Renal cortical epithelial cell (primary cell): Measurements from ENCODE around the gene CAPN7. TPM values are rescaled to one million over a fixed set of nuclear protein-coding genes. Genes with fewer than 3 reads are reported as not detected.
A peak's percentile ranks its signal among the peaks of the same experiment; 100 is the strongest.

Source experiments
- DNase-seq: peaks from one replicate; pipeline ENCODE4 v3.0.0-alpha.2; 2011; ENCODE audit warnings: low read depth
- total RNA-seq: library from RNA; depleted of rRNA; stranded (reverse); fragments of >200 nt; gene quantifications from 2 replicates; pipeline ENCODE4 v1.2.3, GENCODE V29; 2014

The CAPN7 gene
- total RNA-seq, 1 donor from 2014 or later, result 46.8 TPM

- peak; percentile 31 for DNase-seq
These were observed 70.1 kb downstream of the CAPN7 start for GRCh38 chr3:15276028-15276724.

- DNase-seq, result no peak
These were observed 71.9 kb downstream of the CAPN7 start for GRCh38 chr3:15277861-15278500.

- DNase-seq, result no peak
These were observed 73.2 kb downstream of the CAPN7 start for GRCh38 chr3:15279205-15279604.

GRCh38 chr3:15279671-15280402 is 73.8 kb downstream of the CAPN7 start:
- no peak for DNase-seq

GRCh38 chr3:15280853-15281532 is 74.9 kb downstream of the CAPN7 start:
- DNase-seq, result peak; percentile 78

GRCh38 chr3:15281817-15282216 is 75.8 kb downstream of the CAPN7 start:
- no peak for DNase-seq

- no peak for DNase-seq
These were observed 77.7 kb downstream of the CAPN7 start for GRCh38 chr3:15283702-15284101.

GRCh38 chr3:15284121-15284889 is 78.3 kb downstream of the CAPN7 start:
- peak; percentile 38 for DNase-seq

GRCh38 chr3:15286022-15286421 is 80.0 kb downstream of the CAPN7 start:
- DNase-seq, result no peak

GRCh38 chr3:15287565-15288330 is 81.7 kb downstream of the CAPN7 start:
- DNase-seq, result peak; percentile 78

GRCh38 chr3:15288331-15289035 is 82.4 kb downstream of the CAPN7 start:
- DNase-seq, result no peak

- no peak for DNase-seq
These were observed 83.6 kb downstream of the CAPN7 start for GRCh38 chr3:15289661-15290060.

- DNase-seq, result no peak
These were observed 84.7 kb downstream of the CAPN7 start for GRCh38 chr3:15290736-15291135.

GRCh38 chr3:15291589-15292541 is 85.8 kb downstream of the CAPN7 start:
- no peak for DNase-seq

GRCh38 chr3:15292765-15293522 is 86.9 kb downstream of the CAPN7 start:
- peak; percentile 72 for DNase-seq

- no peak for DNase-seq
These were observed 88.9 kb downstream of the CAPN7 start for GRCh38 chr3:15294929-15295328.

GRCh38 chr3:15295506-15295905 is 89.5 kb downstream of the CAPN7 start:
- peak; percentile 49 for DNase-seq
